NT2/D1 (cell line): ENCODE results near the gene MGAT4C.

ENCODE experiments used
- DNase-seq: peaks from one replicate; pipeline ENCODE4 v3.0.0-alpha.2; 2011; ENCODE audit warnings: low read depth, low spot score
- H3K27me3 ChIP-seq: 2 replicates; pipeline ENCODE4 v1.6.0; 2011; ENCODE audit warnings: mild to moderate bottlenecking; ENCODE audit not compliant: insufficient read length, insufficient read depth
- H3K36me3 ChIP-seq: 2 replicates; pipeline ENCODE4 v1.6.1; 2011; ENCODE audit warnings: mild to moderate bottlenecking, low read length, mixed read lengths; ENCODE audit not compliant: insufficient read depth, insufficient read length
- H3K4me1 ChIP-seq: 2 replicates; pipeline ENCODE4 v1.5.1; 2011; ENCODE audit not compliant: insufficient read depth, insufficient read length
- H3K4me3 ChIP-seq: 2 replicates; pipeline ENCODE4 v1.5.1; 2011; ENCODE audit warnings: low read depth; ENCODE audit not compliant: insufficient read length
- H3K9ac ChIP-seq: 2 replicates; pipeline ENCODE4 v1.6.0; 2011; ENCODE audit warnings: low read depth; ENCODE audit not compliant: insufficient read length
- H3K9me3 ChIP-seq: 2 replicates; pipeline ENCODE4 v1.5.1; 2011; ENCODE audit warnings: mild to moderate bottlenecking, low read length; ENCODE audit not compliant: insufficient read depth
- SUZ12 ChIP-seq: IDR thresholded peaks from 2 replicates; pipeline ENCODE4 v1.6.1; 2011; ENCODE audit not compliant: insufficient read length, insufficient read depth; ENCODE audit errors: extremely low read depth
- YY1 ChIP-seq: IDR thresholded peaks from 2 replicates; pipeline ENCODE4 v1.6.1; 2011; ENCODE audit not compliant: insufficient read length, insufficient read depth
- ZNF274 ChIP-seq: IDR thresholded peaks from 2 replicates; pipeline ENCODE4 v1.6.1; 2011; ENCODE audit warnings: mild to moderate bottlenecking, low read depth, low read length

Gene MGAT4C

GRCh38 chr12:86188226-86188625 is 68.0 kb downstream of the MGAT4C start:
- H3K27me3 ChIP-seq = no peaks in the 10 kb centered on the region
- no peaks in the 10 kb centered on the region for H3K4me1 ChIP-seq
- H3K9me3 ChIP-seq = no peaks in the 10 kb centered on the region
- no peaks in the 10 kb centered on the region for H3K36me3 ChIP-seq
- H3K4me3 ChIP-seq = no peak overlapping the region
- no peak for DNase-seq
- no peak overlapping the region for H3K9ac ChIP-seq
- TF ChIP-seq SUZ12 (no peak), YY1 (no peak), ZNF274 (no peak)

DNA sequence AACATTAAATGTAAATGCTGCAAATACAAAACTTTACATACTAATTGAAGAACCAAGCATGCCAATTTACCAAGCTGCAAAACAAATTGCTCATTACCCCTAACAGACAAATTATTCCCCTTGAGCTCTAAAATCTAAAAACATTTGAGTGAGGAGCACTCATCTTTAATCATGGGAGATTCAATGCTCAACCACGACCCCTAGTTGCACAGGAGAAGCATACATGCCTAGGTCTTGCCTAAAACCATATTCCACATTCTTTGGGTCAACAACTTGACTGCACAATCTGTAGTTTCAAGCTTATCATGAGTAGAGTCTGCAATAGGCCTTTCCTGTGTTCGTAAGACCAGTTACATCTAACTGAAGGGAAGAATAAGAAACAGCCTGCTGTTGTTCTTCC is 69.7 kb downstream of the MGAT4C start:
- Histone ChIP-seq H3K4me1 (no peaks in the 10 kb centered on the region), H3K27me3 (no peaks in the 10 kb centered on the region), H3K36me3 (no peaks in the 10 kb centered on the region), H3K9me3 (no peaks in the 10 kb centered on the region), H3K9ac (no peak overlapping the region), H3K4me3 (no peak overlapping the region)
- DNase-seq = no peak
- no peak for TF ChIP-seq YY1
- no peak for TF ChIP-seq ZNF274
- no peak for TF ChIP-seq SUZ12

DNA sequence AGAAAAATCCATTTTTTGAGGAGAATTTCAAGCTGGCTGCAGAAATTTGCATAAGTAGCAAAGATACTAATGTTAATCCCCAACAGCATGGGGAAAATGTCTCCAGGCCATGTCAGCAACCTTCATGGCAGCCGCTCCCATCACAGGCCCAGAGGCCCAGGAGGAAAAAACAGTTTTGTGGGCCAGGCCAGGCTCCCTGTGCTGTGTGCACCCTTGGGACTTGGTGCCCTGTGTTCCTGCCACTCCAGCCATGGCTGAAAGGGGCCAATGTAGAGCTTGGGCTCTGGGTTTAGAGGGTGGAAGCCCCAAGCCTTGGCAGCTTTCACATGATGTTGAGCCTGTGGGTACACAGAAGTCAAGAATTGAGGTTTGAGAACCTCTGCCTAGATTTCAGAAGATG is 76.3 kb downstream of the MGAT4C start:
- Histone ChIP-seq H3K4me3 (no peak overlapping the region), H3K9ac (no peak overlapping the region), H3K9me3 (peaks cover 7% of the 10 kb centered on the region; the same call in 1 of the 2 replicates), H3K36me3 (no peaks in the 10 kb centered on the region), H3K4me1 (no peaks in the 10 kb centered on the region), H3K27me3 (no peaks in the 10 kb centered on the region)
- no peak for DNase-seq
- TF ChIP-seq YY1 (no peak), SUZ12 (no peak), ZNF274 (no peak)

- no peaks in the 10 kb centered on the region for H3K27me3 ChIP-seq
- H3K4me1 ChIP-seq = no peaks in the 10 kb centered on the region
- no peak for DNase-seq
- TF ChIP-seq SUZ12 (no peak), YY1 (no peak), ZNF274 (no peak)
- H3K36me3 ChIP-seq = no peaks in the 10 kb centered on the region
- H3K4me3 ChIP-seq = no peak overlapping the region
- H3K9me3 ChIP-seq = no peaks in the 10 kb centered on the region
- no peak overlapping the region for H3K9ac ChIP-seq
Observed at GRCh38 chr12:86174188-86174587, 82.0 kb downstream of the MGAT4C start.

DNA sequence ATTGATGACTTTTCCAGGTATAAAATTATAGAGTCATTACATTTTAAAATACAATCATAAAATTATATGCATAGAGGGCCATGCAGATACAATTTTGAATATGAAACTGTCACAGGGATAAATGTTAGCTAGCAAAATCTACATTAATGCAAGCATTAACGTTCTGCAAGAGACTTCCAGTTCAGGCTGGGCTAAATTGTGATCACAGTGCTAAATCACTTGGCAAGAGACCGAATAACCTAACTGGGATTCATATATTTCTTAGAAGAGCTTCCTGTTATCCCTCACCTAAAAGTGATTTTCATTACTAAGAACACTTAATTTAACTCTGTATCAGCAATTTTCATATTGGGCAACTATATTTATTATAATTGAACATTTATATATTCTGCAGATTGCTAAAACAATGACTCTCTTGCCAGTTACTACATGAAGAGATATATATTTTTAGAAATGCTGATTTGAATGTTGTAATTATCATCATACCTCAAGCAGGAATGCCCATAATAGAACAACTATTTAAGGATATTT is 83.2 kb downstream of the MGAT4C start:
- Histone ChIP-seq H3K9ac (no peak overlapping the region), H3K4me3 (no peak overlapping the region), H3K9me3 (no peaks in the 10 kb centered on the region), H3K27me3 (no peaks in the 10 kb centered on the region), H3K36me3 (no peaks in the 10 kb centered on the region), H3K4me1 (no peaks in the 10 kb centered on the region)
- TF ChIP-seq ZNF274 (no peak), YY1 (no peak), SUZ12 (no peak)
- no peak for DNase-seq

DNA sequence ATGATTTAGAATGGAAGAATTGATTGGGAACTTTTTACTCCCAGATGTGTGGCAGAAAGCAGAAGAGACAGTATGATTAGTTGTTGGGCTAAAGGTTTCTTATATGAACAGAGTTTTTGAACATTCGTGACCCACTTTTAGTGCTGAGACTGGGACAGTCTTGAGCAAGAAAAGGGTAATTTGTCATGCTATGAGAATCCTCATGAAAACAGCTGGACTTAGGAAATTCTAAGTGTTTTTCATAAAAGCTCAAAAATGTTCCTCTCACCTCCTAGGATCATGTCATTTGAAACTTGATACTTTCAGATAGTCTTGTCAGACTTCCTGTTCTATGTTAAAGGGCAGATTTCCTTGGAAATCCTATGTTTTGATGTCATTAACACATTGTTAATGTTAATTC is 86.1 kb downstream of the MGAT4C start:
- TF ChIP-seq SUZ12 (no peak), YY1 (no peak), ZNF274 (no peak)
- H3K4me3 ChIP-seq = no peak overlapping the region
- no peaks in the 10 kb centered on the region for H3K9me3 ChIP-seq
- no peaks in the 10 kb centered on the region for H3K4me1 ChIP-seq
- H3K9ac ChIP-seq = no peak overlapping the region
- no peaks in the 10 kb centered on the region for H3K36me3 ChIP-seq
- no peak for DNase-seq
- H3K27me3 ChIP-seq = no peaks in the 10 kb centered on the region

DNA sequence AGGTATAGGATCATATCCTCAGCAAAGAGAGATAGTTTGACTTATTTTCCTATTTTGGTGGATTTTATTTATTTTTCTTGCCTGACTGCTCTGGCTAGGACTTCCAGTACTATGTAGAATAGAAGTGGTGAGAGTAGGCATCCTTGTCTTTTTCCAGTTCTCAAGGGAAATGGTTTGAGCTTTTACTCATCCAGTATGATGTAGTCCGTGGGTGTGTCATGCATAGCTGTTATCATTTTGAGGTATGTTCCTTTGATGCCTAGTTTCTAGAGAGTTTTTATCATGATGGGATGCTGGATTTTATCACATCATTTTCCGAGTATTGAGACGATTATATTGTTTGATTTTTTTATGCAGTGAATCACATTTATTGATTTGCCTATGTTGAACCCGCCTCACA is 97.2 kb downstream of the MGAT4C start:
- TF ChIP-seq SUZ12 (no peak), ZNF274 (no peak), YY1 (no peak)
- no peaks in the 10 kb centered on the region for H3K27me3 ChIP-seq
- H3K4me1 ChIP-seq = no peaks in the 10 kb centered on the region
- no peak for DNase-seq
- no peaks in the 10 kb centered on the region for H3K9me3 ChIP-seq
- H3K9ac ChIP-seq = no peak overlapping the region
- no peaks in the 10 kb centered on the region for H3K36me3 ChIP-seq
- H3K4me3 ChIP-seq = no peak overlapping the region

- DNase-seq = no peak
- no peak overlapping the region for H3K9ac ChIP-seq
- no peaks in the 10 kb centered on the region for H3K36me3 ChIP-seq
- no peak overlapping the region for H3K4me3 ChIP-seq
- H3K9me3 ChIP-seq = no peaks in the 10 kb centered on the region
- no peak for TF ChIP-seq ZNF274
- H3K4me1 ChIP-seq = no peaks in the 10 kb centered on the region
- H3K27me3 ChIP-seq = no peaks in the 10 kb centered on the region
Observed at GRCh38 chr12:86154620-86155019, 101.6 kb downstream of the MGAT4C start.

GRCh38 chr12:86148612-86149011 is 107.6 kb downstream of the MGAT4C start:
- Histone ChIP-seq H3K4me3 (no peak overlapping the region), H3K27me3 (no peaks in the 10 kb centered on the region), H3K9ac (no peak overlapping the region), H3K9me3 (no peaks in the 10 kb centered on the region), H3K4me1 (no peaks in the 10 kb centered on the region), H3K36me3 (no peaks in the 10 kb centered on the region)
- no peak for DNase-seq
- TF ChIP-seq SUZ12 (no peak), ZNF274 (no peak), YY1 (no peak)
